Neural cell (in vitro differentiated cells): ENCODE results near the gene DPM3. TPM values are rescaled to one million over a fixed set of nuclear protein-coding genes. Genes with fewer than 3 reads are reported as not detected.

Experiments used
- H2AFZ ChIP-seq: fragments of 200-600, 300-800 bp; sonication (generic), shearing (Covaris generic); 2 replicates; pipeline ENCODE4 v1.6.0; 2014; ENCODE audit warnings: low read depth, mild to moderate bottlenecking, antibody characterized with exemption, low read length, moderate library complexity
- H3F3A ChIP-seq: fragments of 200-600 bp; shearing (Covaris generic); 2 replicates; pipeline ENCODE4 v1.6.1; 2016; ENCODE audit warnings: mild to moderate bottlenecking, moderate library complexity, mixed read lengths, antibody characterized with exemption, low read length; ENCODE audit not compliant: insufficient read depth, poor library complexity, severe bottlenecking
- H3K27ac ChIP-seq: fragments of 200-600, 300-800 bp; sonication (generic), shearing (Covaris generic); 2 replicates; pipeline ENCODE4 v1.5.1; 2014; ENCODE audit warnings: mild to moderate bottlenecking, low read length, moderate library complexity
- H3K27me3 ChIP-seq: fragments of 300-800, 200-600 bp; sonication (generic), shearing (Covaris generic); 2 replicates; pipeline ENCODE4 v1.6.0; 2014; ENCODE audit warnings: mild to moderate bottlenecking, low read depth, low read length, moderate library complexity; ENCODE audit not compliant: insufficient read depth
- H3K36me3 ChIP-seq: fragments of 300-800, 200-600 bp; sonication (generic), shearing (Covaris generic); 2 replicates; pipeline ENCODE4 v1.5.1; 2014; ENCODE audit warnings: mild to moderate bottlenecking, antibody characterized with exemption, low read length, moderate library complexity; ENCODE audit not compliant: insufficient read depth
- H3K4me2 ChIP-seq: fragments of 300-800, 200-600 bp; sonication (generic), shearing (Covaris generic); 2 replicates; pipeline ENCODE4 v1.6.0; 2014; ENCODE audit warnings: mild to moderate bottlenecking, low read length
- H3K4me3 ChIP-seq: fragments of 300-800, 200-600 bp; sonication (generic), shearing (Covaris generic); 2 replicates; pipeline ENCODE4 v1.5.1; 2014; ENCODE audit warnings: mild to moderate bottlenecking, low read length, moderate library complexity
- H3K79me2 ChIP-seq: fragments of 200-600 bp; shearing (Covaris generic); replicated peaks from 2 replicates; pipeline ENCODE4 v1.6.0; 2014; ENCODE audit warnings: mild to moderate bottlenecking, low read length, moderate library complexity; ENCODE audit not compliant: insufficient read depth
- H3K9ac ChIP-seq: fragments of 300-800, 200-600 bp; sonication (generic), shearing (Covaris generic); 2 replicates; pipeline ENCODE4 v1.6.1; 2016; ENCODE audit warnings: mild to moderate bottlenecking, low read length, mixed read lengths
- H3K9me2 ChIP-seq: fragments of 200-600 bp; shearing (Covaris generic); 2 replicates; pipeline ENCODE4 v1.6.1; 2016; ENCODE audit warnings: mild to moderate bottlenecking, low read length, mixed read lengths; ENCODE audit not compliant: insufficient read depth
- H3K9me3 ChIP-seq: fragments of 200-600, 300-800 bp; sonication (generic), shearing (Covaris generic); 2 replicates; pipeline ENCODE4 v1.6.1; 2016; ENCODE audit warnings: mild to moderate bottlenecking, mixed run types, low read length, moderate library complexity, mixed read lengths
- H4K20me1 ChIP-seq: fragments of 200-600 bp; shearing (Covaris generic); 2 replicates; pipeline ENCODE4 v1.6.1; 2016; ENCODE audit warnings: mild to moderate bottlenecking, mixed run types; ENCODE audit not compliant: insufficient read depth
- CTCF ChIP-seq: fragments of 450-650 bp; IDR thresholded peaks from 2 replicates; pipeline ENCODE4 v1.5.1; 2014; ENCODE audit warnings: antibody characterized with exemption, mild to moderate bottlenecking, moderate library complexity; ENCODE audit not compliant: poor library complexity, severe bottlenecking
- EP300 ChIP-seq: fragments of 450-650 bp; conservative IDR thresholded peaks from 2 replicates; pipeline ENCODE4 v1.6.1; 2014; ENCODE audit warnings: antibody characterized with exemption, mild to moderate bottlenecking, moderate library complexity; ENCODE audit not compliant: poor library complexity, severe bottlenecking
- EZH2 ChIP-seq: fragments of 200-600, 300-800 bp; shearing (Covaris generic), sonication (generic); IDR thresholded peaks from 2 replicates; pipeline ENCODE4 v1.6.1; 2014; ENCODE audit warnings: antibody characterized with exemption, low read length, borderline replicate concordance, mild to moderate bottlenecking; ENCODE audit not compliant: insufficient read depth, poor library complexity, severe bottlenecking
- MXI1 ChIP-seq: fragments of 450-650 bp; conservative IDR thresholded peaks from 2 replicates; pipeline ENCODE4 v1.6.1; 2014; ENCODE audit warnings: antibody characterized with exemption, mild to moderate bottlenecking; ENCODE audit not compliant: poor library complexity, severe bottlenecking
- POLR2AphosphoS5 ChIP-seq: IDR thresholded peaks from 2 replicates; pipeline ENCODE4 v1.6.1; 2012
- RAD21 ChIP-seq: fragments of 450-650 bp; conservative IDR thresholded peaks from 2 replicates; pipeline ENCODE4 v1.6.1; 2014; ENCODE audit warnings: antibody characterized with exemption, mild to moderate bottlenecking, moderate library complexity
- REST ChIP-seq: IDR thresholded peaks from 2 replicates; pipeline ENCODE4 v1.6.1; 2012; ENCODE audit warnings: borderline replicate concordance
- SMC3 ChIP-seq: fragments of 450-650 bp; conservative IDR thresholded peaks from 2 replicates; pipeline ENCODE4 v1.6.1; 2014; ENCODE audit warnings: antibody characterized with exemption, mild to moderate bottlenecking, moderate library complexity; ENCODE audit not compliant: poor library complexity
- TAF1 ChIP-seq: IDR thresholded peaks from 2 replicates; pipeline ENCODE4 v1.6.1; 2012; ENCODE audit warnings: low read depth
- polyA plus RNA-seq: library from polyadenylated mRNA; depleted of rRNA; stranded (reverse); fragments of >200 nt; gene quantifications from 2 replicates; pipeline ENCODE4 v1.2.3, GENCODE V29; 2014

DPM3 gene
- polyA plus RNA-seq, 1 donor from 2014 or later = 150 TPM

- H3F3A ChIP-seq = no peaks in the 10 kb centered on the region
- H3K27me3 ChIP-seq = no peaks in the 10 kb centered on the region
- H2AFZ ChIP-seq = no peak overlapping the region
- no peaks in the 10 kb centered on the region for H3K9me3 ChIP-seq
- no peaks in the 10 kb centered on the region for H3K79me2 ChIP-seq
- no peaks in the 10 kb centered on the region for H4K20me1 ChIP-seq
- H3K9ac ChIP-seq = no peak overlapping the region
- H3K36me3 ChIP-seq = no peaks in the 10 kb centered on the region
- H3K27ac ChIP-seq = no peak overlapping the region
- no peak overlapping the region for H3K4me2 ChIP-seq
- TF ChIP-seq SMC3 (no peak), TAF1 (no peak), CTCF (no peak), POLR2AphosphoS5 (peak; percentile 12), EP300 (no peak)
- no peaks in the 10 kb centered on the region for H3K9me2 ChIP-seq
- H3K4me3 ChIP-seq = no peak overlapping the region
These were observed 44.0 kb upstream of the DPM3 start for GRCh38 chr1:155184351-155184811.

- Histone ChIP-seq H3F3A (no peaks in the 10 kb centered on the region), H3K9ac (no peak overlapping the region), H4K20me1 (no peaks in the 10 kb centered on the region), H3K79me2 (no peaks in the 10 kb centered on the region), H3K9me2 (no peaks in the 10 kb centered on the region), H3K27me3 (no peaks in the 10 kb centered on the region), H2AFZ (no peak overlapping the region), H3K4me3 (no peak overlapping the region), H3K36me3 (no peaks in the 10 kb centered on the region), H3K4me2 (no peak overlapping the region), H3K27ac (no peak overlapping the region), H3K9me3 (no peaks in the 10 kb centered on the region)
- TF ChIP-seq TAF1 (no peak), MXI1 (no peak), EP300 (no peak), CTCF (no peak), EZH2 (no peak), SMC3 (no peak), POLR2AphosphoS5 (no peak), REST (no peak), RAD21 (no peak)
These were observed 43.5 kb upstream of the DPM3 start for GRCh38 chr1:155183775-155184221.
